ENCODE results near the gene ADAM17.
"Not testable (repeated sequence)": the region's sequence is repeated elsewhere in the genome, so short reads cannot be mapped to it uniquely, and the experiment has no call there.

Gene ADAM17

DNA sequence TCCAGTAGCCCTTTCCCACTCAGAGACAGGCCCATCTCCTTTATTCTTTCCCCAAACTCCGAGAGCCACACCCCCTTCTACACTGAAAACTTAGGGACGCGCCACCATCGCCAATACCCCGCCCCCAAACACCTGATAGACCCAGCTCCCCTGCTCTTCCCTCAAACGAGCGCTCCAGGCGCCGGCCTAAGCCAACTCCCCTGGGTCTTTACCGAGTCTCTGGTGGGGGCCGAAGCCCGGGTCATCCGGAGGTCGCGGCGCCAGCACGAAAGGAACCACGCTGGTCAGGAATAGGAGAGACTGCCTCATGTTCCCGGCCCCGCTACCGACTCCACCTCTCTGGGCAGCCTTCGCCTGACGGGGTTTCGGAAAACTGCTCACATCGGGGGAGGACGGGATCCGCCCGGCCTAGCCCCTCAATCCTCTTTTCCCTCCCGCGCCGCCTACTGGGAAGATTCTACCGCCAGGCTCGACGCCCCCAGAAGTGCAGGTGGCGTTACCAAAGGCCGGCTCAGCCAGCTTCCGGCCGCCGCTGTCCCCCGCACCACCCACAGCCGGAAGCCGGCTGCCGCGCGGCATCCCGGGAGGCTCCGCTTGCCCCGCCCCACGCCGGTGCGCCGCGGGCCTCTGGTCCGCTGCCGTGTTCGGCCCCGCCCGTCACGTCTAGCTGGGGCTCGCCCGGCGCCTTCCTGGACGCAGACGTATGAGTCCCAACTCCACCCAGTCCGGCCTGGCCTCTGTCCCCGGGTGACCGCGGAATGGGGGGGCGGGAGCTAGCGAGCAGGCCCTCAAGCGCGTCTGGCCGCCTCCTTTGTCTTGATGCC lies at the start of gene ADAM17:
TSS of gene ADAM17 (minus strand) at position 534 of the 824 bp plus-strand sequence. CDS start at position 309, 225 bp downstream.
- peak; percentile 60 to 66 for DNase-seq

DNA sequence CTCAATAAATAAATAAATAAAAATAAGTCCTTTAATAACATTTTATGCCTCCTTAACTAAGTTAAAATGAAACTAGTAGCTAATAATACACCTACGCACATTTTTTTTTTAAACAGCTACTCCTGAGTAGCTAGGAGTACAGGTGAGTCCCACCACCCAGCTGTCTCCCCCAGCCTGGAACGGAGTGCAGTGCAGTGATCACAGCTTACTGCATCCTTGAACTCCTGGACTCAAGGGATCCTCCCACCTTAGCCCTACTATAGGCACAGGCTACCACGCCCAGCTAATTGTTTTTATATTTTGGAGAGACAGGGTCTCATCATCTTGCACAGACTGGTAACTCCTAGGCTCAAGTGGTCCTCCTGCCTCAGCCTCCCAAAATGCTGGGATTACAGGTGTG lies 46.8 kb upstream of the ADAM17 start:
- DNase-seq = no peak

DNA sequence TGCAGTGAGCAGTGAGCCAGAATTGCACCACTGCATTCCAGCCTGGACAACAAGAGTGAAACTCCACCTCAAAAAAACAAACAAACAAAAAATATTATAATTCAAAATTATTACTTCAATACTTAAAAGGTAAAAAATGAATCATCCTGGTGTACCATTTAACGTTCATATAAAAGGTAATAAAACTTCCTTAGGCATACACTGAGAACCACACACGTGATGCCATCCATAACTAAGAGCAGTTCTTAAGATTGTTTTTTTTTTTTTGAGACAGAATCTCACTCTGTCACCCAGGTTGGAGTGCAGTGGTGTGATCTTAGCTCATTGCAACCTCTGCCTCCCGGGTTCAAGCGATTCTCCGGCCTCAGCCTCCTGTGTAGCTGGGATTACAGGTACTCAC lies 45.8 kb upstream of the ADAM17 start:
- DNase-seq = no peak

- no peak for DNase-seq
Observed at GRCh38 chr2:9599430-9599829, 43.8 kb upstream of the ADAM17 start.

DNA sequence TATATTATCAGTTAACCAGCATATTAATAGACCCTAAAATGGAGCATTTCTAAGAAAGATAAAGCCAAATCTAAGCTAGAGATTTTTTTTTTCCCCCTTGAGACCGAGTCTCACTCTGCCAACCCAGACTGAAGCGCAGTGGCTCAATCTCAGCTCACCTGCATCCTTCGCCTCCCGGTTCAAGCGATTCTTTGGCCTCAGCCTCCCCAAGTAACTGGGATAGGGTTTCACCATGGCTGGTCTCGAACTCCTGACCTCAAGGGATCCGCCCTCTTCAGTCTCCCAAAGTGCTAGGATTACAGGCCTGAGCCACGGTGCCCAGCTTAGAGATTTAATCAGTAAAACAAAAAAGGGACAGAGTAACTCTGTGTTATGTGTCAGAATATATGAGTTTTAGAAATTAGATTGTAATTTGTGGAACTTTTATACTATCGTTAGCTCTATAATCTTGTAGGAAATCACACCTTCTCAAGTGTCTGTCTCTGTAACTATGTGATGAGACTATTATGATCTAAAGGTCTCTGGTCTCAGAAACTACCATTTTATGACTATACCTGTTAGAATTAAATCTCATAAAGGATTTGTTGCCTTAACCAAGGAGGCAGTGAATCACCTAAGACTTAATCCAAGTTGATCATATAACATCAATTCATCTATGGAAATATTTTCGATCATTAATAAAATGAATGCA lies 41.1 kb upstream of the ADAM17 start:
- no peak for DNase-seq

DNA sequence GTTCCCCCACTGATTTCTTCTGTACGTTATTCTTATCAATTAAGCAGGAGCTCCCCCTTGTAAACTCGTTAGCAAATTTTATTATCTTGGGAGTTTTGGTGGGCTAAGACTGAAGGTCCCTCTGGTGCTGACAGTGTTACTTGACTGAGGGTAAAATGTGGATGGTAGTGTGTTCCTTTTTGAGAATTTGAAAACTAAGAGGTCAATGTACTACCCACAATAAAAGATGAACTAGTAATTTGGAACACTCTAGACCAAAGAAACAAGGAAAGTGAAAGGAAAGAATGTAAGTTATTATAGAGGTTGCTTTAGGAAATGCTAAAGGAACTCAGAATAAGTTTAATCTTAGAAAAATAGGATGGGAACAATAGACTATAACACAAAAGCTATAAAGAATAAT lies 40.1 kb upstream of the ADAM17 start:
- no peak for DNase-seq

GRCh38 chr2:9595256-9595655 lies 39.6 kb upstream of the ADAM17 start:
- DNase-seq = not testable (repeated sequence)

DNA sequence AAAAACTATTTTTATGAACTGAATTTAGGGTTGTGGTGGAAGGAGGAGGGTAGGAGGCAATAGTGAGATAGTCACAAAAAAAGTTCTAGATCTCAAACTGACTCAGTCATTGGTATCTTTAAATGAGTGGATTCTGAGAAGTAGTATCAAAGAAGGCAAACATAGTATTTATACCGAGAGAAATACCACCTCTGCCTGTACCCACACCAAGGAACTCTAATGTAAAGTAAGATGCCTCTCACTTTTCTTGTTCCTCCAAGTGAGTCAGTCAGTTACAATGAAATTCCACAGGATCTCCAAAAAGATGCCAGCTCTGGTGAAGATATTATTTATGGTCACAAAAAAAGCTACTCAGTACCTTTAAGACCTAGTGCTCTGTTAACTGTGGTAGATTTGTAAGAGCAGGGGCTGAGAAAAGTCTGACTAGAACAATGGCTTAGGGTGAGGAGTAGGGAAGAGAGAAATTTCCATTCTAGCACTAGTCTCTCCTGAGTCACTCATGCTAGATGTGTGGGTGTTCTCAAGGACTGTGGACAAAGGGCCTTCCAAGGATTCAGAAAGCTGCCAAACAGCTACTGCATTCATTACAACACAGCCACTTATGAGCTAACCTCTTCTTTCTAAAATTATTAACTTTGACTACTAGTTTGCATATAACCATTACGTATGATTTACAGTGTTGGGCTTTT lies 38.9 kb upstream of the ADAM17 start:
- no peak for DNase-seq

DNA sequence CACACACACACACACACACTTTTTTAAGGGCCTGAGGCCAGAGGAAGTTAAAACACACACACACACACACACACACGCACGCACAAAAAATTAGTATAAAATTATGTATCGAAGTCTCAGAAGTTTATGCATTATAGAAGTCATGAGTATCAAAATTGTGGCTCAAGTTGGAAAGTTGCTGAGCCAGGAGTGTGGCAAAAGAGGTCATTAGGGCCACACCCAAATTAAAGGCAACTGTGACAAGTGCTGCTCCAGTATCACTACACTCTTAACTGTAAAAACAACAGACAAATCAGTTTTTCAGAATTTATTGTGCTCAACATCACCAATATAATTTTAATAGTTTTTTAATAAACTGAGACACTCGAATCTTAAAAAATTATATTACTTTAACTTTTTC lies 38.3 kb upstream of the ADAM17 start:
- DNase-seq = no peak

DNA sequence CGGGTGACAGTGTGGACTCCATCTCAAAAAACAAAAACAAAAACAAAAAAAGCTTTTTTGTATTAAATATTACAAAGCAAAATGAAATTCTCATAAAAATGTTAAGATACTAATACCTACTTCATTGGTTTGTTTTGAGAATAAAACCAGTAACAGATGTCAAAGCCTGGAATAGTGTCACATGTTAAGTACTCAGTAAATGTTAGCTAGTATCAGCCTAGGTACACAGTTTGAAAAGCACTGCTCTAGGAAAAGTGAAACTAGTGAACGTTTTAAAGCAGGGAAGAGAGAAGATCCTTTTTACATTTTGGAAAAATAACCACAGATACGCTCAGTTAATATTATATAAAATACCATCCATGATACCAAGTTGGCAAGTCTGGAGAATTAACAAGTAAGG lies 37.1 kb upstream of the ADAM17 start:
- DNase-seq = no peak

DNA sequence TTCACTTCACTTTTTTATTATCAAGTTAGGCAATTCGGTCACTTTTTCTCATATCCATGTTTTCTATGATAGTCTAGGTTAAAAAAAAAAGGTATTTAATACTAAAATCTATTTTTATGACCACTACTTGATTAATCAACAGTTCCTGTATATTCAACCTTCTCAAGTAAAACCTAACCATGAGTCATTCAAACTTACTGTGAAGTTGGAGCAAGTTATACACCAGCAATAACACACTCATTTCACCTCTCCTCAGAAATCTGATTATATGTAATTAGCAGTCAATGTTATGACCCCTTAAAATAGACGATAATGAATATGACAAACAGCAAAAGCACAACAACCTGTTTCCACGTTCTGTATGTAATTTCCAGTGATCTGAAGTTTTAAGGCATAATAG lies 35.0 kb upstream of the ADAM17 start:
- no peak for DNase-seq

DNA sequence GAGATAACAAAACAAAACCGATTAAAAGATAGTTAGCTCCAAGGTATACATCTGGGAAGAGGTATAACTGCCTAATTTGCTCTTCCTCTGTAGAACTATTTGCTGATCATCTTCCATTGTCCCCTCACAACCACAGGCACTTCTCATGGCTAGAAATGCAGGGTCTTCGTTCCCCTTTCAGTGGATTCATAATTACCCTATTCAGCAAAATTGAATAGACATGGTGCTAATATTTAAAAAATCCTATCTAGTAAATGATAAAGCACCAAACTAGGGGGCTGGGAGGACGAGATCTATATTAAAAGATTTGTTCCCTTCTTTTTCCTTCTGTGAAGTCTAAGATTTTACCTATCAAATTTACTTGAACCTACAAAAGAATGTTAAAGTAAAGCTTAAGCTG lies 30.8 kb upstream of the ADAM17 start:
- DNase-seq = no peak

GRCh38 chr2:9585486-9585885 lies 29.9 kb upstream of the ADAM17 start:
- no peak for DNase-seq

GRCh38 chr2:9584902-9585301 lies 29.3 kb upstream of the ADAM17 start:
- DNase-seq = not testable (repeated sequence)

DNA sequence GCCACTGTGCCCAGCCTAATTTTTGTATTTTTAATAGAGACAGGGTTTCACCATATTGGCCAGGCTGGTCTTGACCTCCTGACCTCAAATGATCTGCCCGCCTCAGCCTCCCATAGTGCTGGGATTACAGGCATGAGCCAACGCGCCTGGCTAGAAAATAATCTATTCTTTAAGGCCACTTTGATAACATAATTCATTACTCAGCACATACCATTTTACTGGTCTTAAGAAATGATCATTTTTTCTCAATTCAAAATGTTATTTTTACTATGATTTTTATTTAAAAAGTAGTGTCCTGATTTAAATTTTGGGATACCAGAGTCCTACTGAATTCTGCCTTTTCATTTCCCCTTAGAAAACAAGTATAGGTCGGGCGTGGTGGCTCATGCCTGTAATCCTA lies 27.0 kb upstream of the ADAM17 start:
- DNase-seq = no peak

DNA sequence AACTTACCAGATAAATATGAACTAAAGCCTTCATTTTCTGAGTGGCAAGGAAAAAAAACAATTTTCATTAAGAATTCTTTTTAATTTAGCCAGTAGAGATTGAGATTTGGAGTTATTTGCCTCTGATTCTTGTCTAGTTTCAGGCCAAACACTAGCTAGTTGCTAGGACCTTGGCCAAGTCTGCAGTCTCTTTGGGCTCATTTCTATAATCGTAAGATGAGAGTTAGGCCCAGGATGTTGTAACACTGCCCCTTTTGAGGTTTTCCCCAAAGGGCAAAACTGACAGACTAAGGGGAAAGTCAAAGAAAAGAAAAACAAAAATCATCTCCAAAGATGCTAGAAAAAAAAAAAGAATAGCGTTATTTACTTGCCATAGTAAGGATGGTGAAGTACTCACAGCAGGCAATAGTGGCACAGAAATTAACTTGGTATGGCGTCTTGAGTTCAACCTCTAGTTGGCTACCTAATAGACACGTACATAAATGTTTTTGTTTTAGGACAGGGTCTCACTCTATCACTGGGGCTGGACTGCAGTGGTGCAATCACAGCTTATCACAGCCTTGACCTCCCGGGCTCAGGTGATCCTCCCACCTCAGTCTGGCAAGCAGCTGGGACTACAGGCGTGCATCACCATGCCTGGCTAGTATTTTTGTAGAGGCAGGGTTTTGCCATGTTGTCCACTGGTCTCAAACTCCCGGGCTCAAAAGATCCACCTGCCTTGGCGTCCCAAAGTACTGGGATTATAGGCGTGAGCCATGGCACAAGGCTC lies 23.0 kb upstream of the ADAM17 start:
- DNase-seq = no peak

DNA sequence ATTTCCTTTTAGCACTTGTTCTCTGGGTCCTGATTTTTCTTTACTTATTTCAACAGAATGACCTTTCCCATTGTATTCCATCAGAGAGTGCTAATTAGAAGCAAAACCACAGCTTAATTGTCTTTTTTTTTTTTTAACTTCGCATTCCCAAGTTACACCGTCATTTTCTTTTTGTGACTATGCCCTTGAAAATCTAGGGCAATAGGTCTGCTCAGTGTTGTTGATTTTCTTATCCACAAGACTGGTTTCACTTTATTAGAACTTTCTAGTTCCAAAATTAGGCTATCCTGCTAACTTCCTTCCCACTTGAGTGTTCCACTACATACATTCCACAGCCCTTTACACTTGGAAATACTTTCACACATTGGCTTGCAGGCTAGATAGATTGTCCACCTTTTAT lies 18.7 kb upstream of the ADAM17 start:
- no peak for DNase-seq

- DNase-seq = no peak
Observed at GRCh38 chr2:9573840-9574239, 18.2 kb upstream of the ADAM17 start.

- DNase-seq = no peak
Observed at GRCh38 chr2:9573013-9573720, 17.5 kb upstream of the ADAM17 start.

DNA sequence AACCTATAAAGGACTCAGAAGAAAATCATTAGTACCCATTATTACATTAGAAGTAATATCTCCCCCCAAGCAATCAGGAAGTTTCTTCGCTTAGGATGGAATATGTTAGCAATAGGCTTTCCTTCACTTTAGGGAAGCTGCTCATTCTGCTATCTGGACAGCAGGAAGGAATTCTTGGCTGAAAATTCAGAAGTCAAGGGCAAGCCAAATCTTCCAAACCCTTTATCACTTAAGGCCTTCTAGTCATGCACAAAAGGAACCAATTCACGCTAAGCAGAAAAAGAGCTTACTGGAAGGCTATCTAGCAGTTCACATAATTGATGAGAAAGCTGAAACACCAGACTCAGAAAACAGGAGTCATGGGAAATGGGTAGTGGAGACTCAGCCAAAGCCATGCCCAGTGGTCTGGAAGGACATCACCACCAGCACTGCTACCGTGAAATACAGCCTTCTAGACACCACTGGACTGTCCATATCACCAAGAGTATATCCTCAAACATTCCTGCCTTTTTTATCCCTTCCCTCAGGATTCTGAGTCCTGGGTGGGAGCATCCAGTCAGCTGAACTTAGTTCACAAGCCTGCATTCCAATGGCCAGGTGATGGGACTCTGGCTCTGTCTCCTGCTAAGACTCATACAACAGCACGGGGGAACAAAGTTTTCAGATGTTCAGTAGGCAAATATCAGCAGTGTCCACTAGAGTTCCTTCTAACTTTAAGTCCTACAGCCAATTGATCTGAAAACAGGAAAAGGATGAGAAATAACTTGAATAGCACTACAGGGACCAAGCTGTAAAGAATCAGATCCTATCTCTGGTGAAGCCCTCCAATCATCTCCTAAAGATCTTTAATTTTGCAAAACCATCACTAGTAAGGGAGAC lies 14.8 kb upstream of the ADAM17 start:
- DNase-seq = no peak

- no peak for DNase-seq
Observed at GRCh38 chr2:9565436-9566153, 10.0 kb upstream of the ADAM17 start.

Measured in activated CD4-positive, alpha-beta T cell treated with anti-CD3 and anti-CD28 coated beads, Interleukin-2, amount 50 U/mL, for 4 hours (primary cell).